Loucy (cell line): ENCODE data around the gene ARL13A.

Experiments used
- CTCF ChIP-seq: fragments of 200-600 bp; sonication (generic); conservative IDR thresholded peaks from 2 replicates; pipeline ENCODE4 v1.5.1; 2014; ENCODE audit warnings: mild to moderate bottlenecking, antibody characterized with exemption, low read length
- EZH2phosphoT487 ChIP-seq: fragments of 200-600 bp; IDR thresholded peaks from 2 replicates; pipeline ENCODE4 v1.6.1; 2018; ENCODE audit warnings: antibody characterized with exemption, mild to moderate bottlenecking, moderate library complexity, borderline replicate concordance

GRCh38 chrX:100980608-100981497, 11.3 kb downstream of the ARL13A start:
- no peak for TF ChIP-seq CTCF
- TF ChIP-seq EZH2phosphoT487 = no peak
